B cell (primary cell): ENCODE data around the gene ADAMTS10. TPM values are rescaled to one million over a fixed set of nuclear protein-coding genes. Genes with fewer than 3 reads are reported as not detected.

Source experiments
- ATAC-seq: fragments of 200-7000 bp; cut with Tn5 transposase; one replicate; pipeline ENCODE4 v1.10.0; 2021; ENCODE audit warnings: low read depth, mild to moderate bottlenecking, moderate number of reproducible peaks, moderate library complexity
- CTCF ChIA-PET: fragments of 350-600 bp; sonication (Branson Sonifier 250); formaldehyde crosslinking; loops from one replicate; lab custom pipeline; 2021; ENCODE audit warnings: antibody characterized with exemption, inconsistent platforms; lab: Charles Lee
- POLR2A ChIA-PET: fragments of 350-600 bp; sonication (Branson Sonifier 250); formaldehyde crosslinking; loops from one replicate; lab custom pipeline; 2021; ENCODE audit warnings: antibody characterized with exemption; lab: Charles Lee
- DNase-seq: peaks from one replicate; pipeline ENCODE4 v3.0.0; 2013
- H2AFZ ChIP-seq: 2 replicates; pipeline ENCODE4 v1.6.1; 2012; ENCODE audit warnings: mild to moderate bottlenecking, low read depth, low read length; ENCODE audit not compliant: insufficient read depth, poor library complexity, severe bottlenecking
- H3K27ac ChIP-seq, 2 donors: 1 replicate in 1 of 2; 2 replicates in 1 of 2; pipeline ENCODE4 v1.5.1; 2012 to 2013; ENCODE audit warnings: low read length in 2 of 2, mild to moderate bottlenecking in 2 of 2, moderate library complexity in 1 of 2
- H3K27me3 ChIP-seq, 4 experiments: fragments of 200-600 bp in 1 of 4; sonication (generic) in 1 of 4; replicated peaks in 1 of 4; 1 replicate in 2 of 4; 2 replicates in 2 of 4; pipeline versions ENCODE4 v1.6.1 to v1.7.0; 2013 to 2016; ENCODE audit warnings: low read length in 3 of 4, mild to moderate bottlenecking in 2 of 4, mixed read lengths in 1 of 4, moderate library complexity in 1 of 4; ENCODE audit not compliant: insufficient read depth in 4 of 4, control insufficient read depth in 3 of 4; ENCODE audit errors: control extremely low read depth in 1 of 4
- H3K36me3 ChIP-seq, 2 experiments: replicated peaks in 1 of 2; 1 replicate in 1 of 2; 2 replicates in 1 of 2; pipeline versions ENCODE4 v1.6.1 to v1.7.1; 2013; ENCODE audit warnings: low read length in 1 of 2; ENCODE audit not compliant: insufficient read depth in 2 of 2, control insufficient read depth in 1 of 2; ENCODE audit errors: control extremely low read depth in 1 of 2, extremely low read depth in 1 of 2
- H3K4me1 ChIP-seq, 2 donors: fragments of 200-600 bp in 1 of 2; sonication (generic) in 1 of 2; 1 replicate in 1 of 2; 2 replicates in 1 of 2; pipeline versions ENCODE4 v1.5.1 to v1.6.1; 2013 to 2017; ENCODE audit warnings: low read length in 2 of 2; ENCODE audit not compliant: control insufficient read depth in 2 of 2, insufficient read depth in 2 of 2
- H3K4me2 ChIP-seq: replicated peaks from 2 replicates; pipeline ENCODE3; 2012; ENCODE audit warnings: mild to moderate bottlenecking, low read depth, low read length; ENCODE audit not compliant: poor library complexity, severe bottlenecking
- H3K4me3 ChIP-seq, 5 experiments: fragments of 200-600 bp in 1 of 5; sonication (generic) in 1 of 5; 1 replicate in 3 of 5; 2 replicates in 2 of 5; pipeline versions ENCODE4 v1.5.1 to v1.7.0; 2011 to 2016; ENCODE audit warnings: low read length in 4 of 5, mild to moderate bottlenecking in 4 of 5, low read depth in 2 of 5, control low read depth in 1 of 5, moderate library complexity in 1 of 5; ENCODE audit not compliant: insufficient read depth in 1 of 5; ENCODE audit errors: control extremely low read depth in 1 of 5, extremely low read depth in 1 of 5
- H3K79me2 ChIP-seq: fragments of 200-600 bp; sonication (generic); one replicate; pipeline ENCODE4 v1.6.0; 2016; ENCODE audit warnings: low read length; ENCODE audit not compliant: control insufficient read depth, insufficient read depth
- H3K9ac ChIP-seq: fragments of 200-600 bp; sonication (generic); 2 replicates; pipeline ENCODE4 v1.6.1; 2017; ENCODE audit warnings: mild to moderate bottlenecking, low read length, moderate library complexity
- H3K9me3 ChIP-seq, 3 donors: one replicate each; pipeline versions ENCODE4 v1.6.1 to v1.7.1; 2013; ENCODE audit warnings: low read length in 2 of 3; ENCODE audit not compliant: control insufficient read depth in 2 of 3, insufficient read depth in 1 of 3; ENCODE audit errors: control extremely low read depth in 1 of 3
- H4K20me1 ChIP-seq: 2 replicates; pipeline ENCODE4 v1.6.0; 2012; ENCODE audit warnings: mild to moderate bottlenecking, low read length; ENCODE audit not compliant: insufficient read depth, control insufficient read depth, poor library complexity, severe bottlenecking
- H3K27ac Mint-ChIP-seq: one replicate; pipeline ENCODE4 v1.8.0; 2021; ENCODE audit warnings: mixed read lengths
- H3K27me3 Mint-ChIP-seq: one replicate; pipeline ENCODE4 v1.8.0; 2021; ENCODE audit warnings: mixed read lengths
- H3K4me1 Mint-ChIP-seq: one replicate; pipeline ENCODE4 v1.8.0; 2021; ENCODE audit warnings: mixed read lengths
- H3K4me3 Mint-ChIP-seq: one replicate; pipeline ENCODE4 v1.8.0; 2021; ENCODE audit warnings: mixed read lengths
- H3K9me3 Mint-ChIP-seq: one replicate; pipeline ENCODE4 v1.8.0; 2022; ENCODE audit warnings: mixed read lengths; ENCODE audit not compliant: insufficient read depth
- CTCF ChIP-seq: fragments of 200-600 bp; IDR thresholded peaks from one replicate; pipeline ENCODE4 v1.8.0; 2022; ENCODE audit warnings: antibody characterized with exemption, mild to moderate bottlenecking
- EZH2 ChIP-seq: IDR thresholded peaks from 2 replicates; pipeline ENCODE4 v1.6.1; 2012; ENCODE audit warnings: borderline replicate concordance, low read depth, mild to moderate bottlenecking, moderate library complexity, low read length; ENCODE audit not compliant: insufficient read depth, poor library complexity, severe bottlenecking
- WGBS: methylation state at CpG from one replicate; pipeline ENCODE4 v1.1.5; 2013; ENCODE audit warnings: missing lambda C conversion rate; ENCODE audit not compliant: insufficient coverage; 5-methylcytosine and 5-hydroxymethylcytosine counted together
- intact Hi-C: fragments of 100-400 bp; cut with micrococcal nuclease; formaldehyde crosslinking; loops from one replicate; pipeline ENCODE4 v1.10.0; 2022
- polyA plus RNA-seq: library from polyadenylated mRNA; depleted of rRNA; stranded (reverse); fragments of >200 nt; gene quantifications from 2 replicates; pipeline ENCODE4 v1.2.3, GENCODE V29; 2012
- total RNA-seq, 2 donors: library from RNA; stranded (reverse); fragments of 120-200 nt in 1 of 2; gene quantifications; 1 replicate in 1 of 2; 2 replicates in 1 of 2; pipeline versions ENCODE4 v1.2.3 to v1.2.4, GENCODE V29; 2013 to 2022

Gene ADAMTS10
- total and polyA plus RNA-seq, 2 donors (not counting 1 experiment from before 2014, with no cell fraction given), result 0.59 to 1.8 TPM

- peaks cover 41% of the 10 kb centered on the region for H4K20me1 ChIP-seq
- H3K36me3 ChIP-seq, result no peaks in the 10 kb centered on the region
- H3K4me2 ChIP-seq, result peak overlapping the region; percentile 54
- H3K4me3 ChIP-seq, result peak overlapping the region in 1 of 5 experiments; percentile 30
- ChIA-PET CTCF (interaction anchor here (0.9 to 8.3 kb wide), 4 partner anchors 10 to 55 kb away, joined by 3 to 95 read pairs (median 5); partner anchors contain the start of genes MYO1F and ZNF414), POLR2A (interaction anchor here (0.8 to 1.7 kb wide), 2 partner anchors 8 to 12 kb away, joined by 4 to 6 read pairs; partner anchors contain the start of gene MYO1F)
- H2AFZ ChIP-seq, result no peak overlapping the region
- TF ChIP-seq EZH2 (no peak), CTCF (no peak)
- Mint-ChIP-seq H3K27me3 (no peaks in the 10 kb centered on the region), H3K27ac (peak overlapping the region; percentile 86), H3K4me1 (peaks cover 52% of the 10 kb centered on the region), H3K9me3 (no peaks in the 10 kb centered on the region), H3K4me3 (peak overlapping the region; percentile 73)
- ATAC-seq (peak; percentile 90), DNase-seq (peak; percentile 44)
- H3K27me3 ChIP-seq, result no peaks in the 10 kb centered on the region
- H3K79me2 ChIP-seq, result peaks cover 75% of the 10 kb centered on the region
- 36% methylated on average over 5 of the region's 5 CpGs for WGBS
- peaks cover 20 to 30% of the 10 kb centered on the region in 2 donors for H3K4me1 ChIP-seq
- intact Hi-C loops, result loop anchor here (1.0 kb wide), 2 partner anchors 9 to 156 kb away; partner anchors contain the start of gene MARCHF2
- H3K27ac ChIP-seq, result peak overlapping the region; percentile 38 to 56
- no peak overlapping the region for H3K9ac ChIP-seq
- peaks cover 0 to 4% (median 0%) of the 10 kb centered on the region in 3 donors for H3K9me3 ChIP-seq
These were observed 41.3 kb downstream of the ADAMTS10 start for GRCh38 chr19:8569066-8569771.
